HG02798 (cell line): ENCODE measurements around the gene BBOX1.
"Not testable (repeated sequence)": the region's sequence is repeated elsewhere in the genome, so short reads cannot be mapped to it uniquely, and the experiment has no call there.

Experiments
- ATAC-seq: cut with Tn5 transposase; IDR thresholded peaks from one replicate; pipeline ENCODE4 v1.9.1; 2021; ENCODE audit warnings: mild to moderate bottlenecking; ENCODE audit not compliant: unreplicated experiment, poor library complexity

BBOX1 gene

GRCh38 chr11:27119396-27119795 is 78.8 kb downstream of the BBOX1 start:
- no peak for ATAC-seq

- ATAC-seq, result no peak
Measured at GRCh38 chr11:27120211-27120610, 79.6 kb downstream of the BBOX1 start.

- ATAC-seq, result no peak
Measured at GRCh38 chr11:27122001-27122400, 81.4 kb downstream of the BBOX1 start.

GRCh38 chr11:27124514-27125264 is 84.1 kb downstream of the BBOX1 start:
- no peak for ATAC-seq

- ATAC-seq, result no peak
Measured at GRCh38 chr11:27129686-27130085, 89.1 kb downstream of the BBOX1 start.

GRCh38 chr11:27130806-27131205 is 90.2 kb downstream of the BBOX1 start:
- no peak for ATAC-seq

GRCh38 chr11:27135924-27136329 is 95.3 kb downstream of the BBOX1 start:
- ATAC-seq, result not testable (repeated sequence)

GRCh38 chr11:27138716-27139115 is 98.1 kb downstream of the BBOX1 start:
- ATAC-seq, result no peak

- no peak for ATAC-seq
Measured at GRCh38 chr11:27139742-27140367, 99.2 kb downstream of the BBOX1 start.

GRCh38 chr11:27141576-27141975 is 101.0 kb downstream of the BBOX1 start:
- ATAC-seq, result no peak

- ATAC-seq, result no peak
Measured at GRCh38 chr11:27147916-27148315, 107.3 kb downstream of the BBOX1 start.

- ATAC-seq, result no peak
Measured at GRCh38 chr11:27148506-27148905, 107.9 kb downstream of the BBOX1 start.

GRCh38 chr11:27150098-27150497 is 109.5 kb downstream of the BBOX1 start:
- ATAC-seq, result no peak

GRCh38 chr11:27153136-27153535 is 112.5 kb downstream of the BBOX1 start:
- ATAC-seq, result no peak

- ATAC-seq, result peak; percentile 79
Measured at GRCh38 chr11:27158456-27159334, 118.1 kb downstream of the BBOX1 start.

- ATAC-seq, result no peak
Measured at GRCh38 chr11:27159335-27159679, 118.7 kb downstream of the BBOX1 start.

GRCh38 chr11:27161071-27161470 is 120.5 kb downstream of the BBOX1 start:
- ATAC-seq, result no peak

- no peak for ATAC-seq
Measured at GRCh38 chr11:27162237-27162636, 121.6 kb downstream of the BBOX1 start.

GRCh38 chr11:27166130-27166529 is 125.5 kb downstream of the BBOX1 start:
- ATAC-seq, result no peak

- no peak for ATAC-seq
Measured at GRCh38 chr11:27171376-27171958, 130.9 kb downstream of the BBOX1 start.

GRCh38 chr11:27173545-27173944 is 132.9 kb downstream of the BBOX1 start:
- ATAC-seq, result no peak
